ENCODE measurements around the gene UST.
A peak's percentile ranks its signal among the peaks of the same experiment; 100 is the strongest.

The UST gene

DNA sequence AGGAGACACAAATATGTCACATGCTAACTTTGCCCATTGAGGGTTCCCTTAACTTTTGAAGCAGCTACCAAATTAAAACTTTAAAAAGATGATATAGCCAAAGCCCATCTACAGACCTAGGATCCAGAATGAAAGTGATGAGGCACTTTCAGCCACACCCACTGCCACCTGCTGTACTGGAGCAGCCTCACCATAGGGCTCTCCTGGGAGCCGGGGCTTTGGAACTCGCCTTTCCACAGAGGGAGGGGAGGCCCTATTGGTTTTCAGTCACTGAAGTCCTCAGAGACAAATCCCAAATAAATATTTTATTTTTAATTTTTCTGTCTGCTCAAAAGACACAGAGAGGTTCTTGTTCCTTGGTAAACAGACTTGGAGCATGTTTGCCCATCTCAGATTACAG, 332.6 kb downstream of the UST start:
- TF ChIP-seq EZH2phosphoT487 (IDR thresholded peaks at IDR 0.05; ENCODE audit: borderline replicate concordance) = no peak
- TF ChIP-seq, protein P1, sequence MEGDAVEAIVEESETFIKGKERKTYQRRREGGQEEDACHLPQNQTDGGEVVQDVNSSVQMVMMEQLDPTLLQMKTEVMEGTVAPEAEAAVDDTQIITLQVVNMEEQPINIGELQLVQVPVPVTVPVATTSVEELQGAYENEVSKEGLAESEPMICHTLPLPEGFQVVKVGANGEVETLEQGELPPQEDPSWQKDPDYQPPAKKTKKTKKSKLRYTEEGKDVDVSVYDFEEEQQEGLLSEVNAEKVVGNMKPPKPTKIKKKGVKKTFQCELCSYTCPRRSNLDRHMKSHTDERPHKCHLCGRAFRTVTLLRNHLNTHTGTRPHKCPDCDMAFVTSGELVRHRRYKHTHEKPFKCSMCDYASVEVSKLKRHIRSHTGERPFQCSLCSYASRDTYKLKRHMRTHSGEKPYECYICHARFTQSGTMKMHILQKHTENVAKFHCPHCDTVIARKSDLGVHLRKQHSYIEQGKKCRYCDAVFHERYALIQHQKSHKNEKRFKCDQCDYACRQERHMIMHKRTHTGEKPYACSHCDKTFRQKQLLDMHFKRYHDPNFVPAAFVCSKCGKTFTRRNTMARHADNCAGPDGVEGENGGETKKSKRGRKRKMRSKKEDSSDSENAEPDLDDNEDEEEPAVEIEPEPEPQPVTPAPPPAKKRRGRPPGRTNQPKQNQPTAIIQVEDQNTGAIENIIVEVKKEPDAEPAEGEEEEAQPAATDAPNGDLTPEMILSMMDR (conservative IDR thresholded peaks at IDR 0.05; ENCODE audit: low read length) = no peak
- no peaks in the 10 kb centered on the region for H4K20me1 ChIP-seq (ENCODE audit: insufficient read depth, low read length, poor library complexity, severe bottlenecking)
- no peaks in the 10 kb centered on the region for H3K9me3 ChIP-seq (ENCODE audit: insufficient read depth, low read depth, low read length)
- no peak overlapping the region for H3K4me2 ChIP-seq (ENCODE audit: low read depth, low read length, poor library complexity, severe bottlenecking)
- no peaks in the 10 kb centered on the region for H3K9me2 ChIP-seq (replicated peaks; ENCODE audit: low read depth, low read length)
- no peak overlapping the region for H2AFZ ChIP-seq (ENCODE audit: low read length)
- H3K27me3 ChIP-seq (ENCODE audit: insufficient read depth, low read length, poor library complexity, severe bottlenecking) = no peaks in the 10 kb centered on the region
- H3K9ac ChIP-seq (ENCODE audit: low read depth, low read length, poor library complexity, severe bottlenecking) = peak overlapping the region; percentile 56
- H3K4me3 ChIP-seq (ENCODE audit: low read length, poor library complexity, severe bottlenecking) = no peak overlapping the region
- H3K36me3 ChIP-seq (ENCODE audit: insufficient read depth, low read length) = no peaks in the 10 kb centered on the region
- peaks cover 44% of the 10 kb centered on the region for H3K4me1 ChIP-seq (ENCODE audit: insufficient read depth, low read length, poor library complexity, severe bottlenecking)
- no peaks in the 10 kb centered on the region for H3K79me2 ChIP-seq (ENCODE audit: insufficient read depth, low read length)
- H3F3A ChIP-seq (ENCODE audit: low read depth) = no peaks in the 10 kb centered on the region

DNA sequence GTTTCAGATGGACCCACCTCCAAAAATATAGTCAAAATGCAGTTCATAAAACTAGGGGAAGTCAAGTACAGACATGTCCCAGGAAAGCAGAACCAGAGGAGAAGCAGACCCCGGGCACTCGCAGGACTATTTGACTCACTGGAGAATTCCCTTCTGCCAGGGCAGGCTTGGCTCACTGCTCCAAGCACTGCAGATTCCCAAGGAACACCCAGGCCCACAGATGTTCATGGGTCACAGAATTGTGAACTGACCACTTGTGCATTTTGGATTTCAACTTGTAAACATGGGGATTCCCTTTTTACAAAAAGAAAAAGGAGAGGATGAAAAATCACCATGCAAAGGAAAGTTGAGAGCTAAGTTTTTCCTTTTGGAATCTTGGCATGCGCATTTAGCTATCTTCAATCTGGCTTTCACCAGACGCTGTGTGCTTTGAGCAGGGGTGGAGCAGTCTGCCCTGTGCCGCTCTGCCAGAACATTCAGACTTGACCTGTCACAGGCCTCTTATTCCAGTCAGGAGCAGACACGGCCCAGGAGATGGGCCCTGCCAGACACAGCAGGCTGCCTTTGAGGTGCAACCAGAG, 333.2 kb downstream of the UST start:
- H3K27me3 ChIP-seq (ENCODE audit: insufficient read depth, low read length, poor library complexity, severe bottlenecking) = no peaks in the 10 kb centered on the region
- no peaks in the 10 kb centered on the region for H3F3A ChIP-seq (ENCODE audit: low read depth)
- no peak overlapping the region for H3K4me3 ChIP-seq (ENCODE audit: low read length, poor library complexity, severe bottlenecking)
- H4K20me1 ChIP-seq (ENCODE audit: insufficient read depth, low read length, poor library complexity, severe bottlenecking) = no peaks in the 10 kb centered on the region
- H3K4me2 ChIP-seq (ENCODE audit: low read depth, low read length, poor library complexity, severe bottlenecking) = no peak overlapping the region
- H3K9me2 ChIP-seq (replicated peaks; ENCODE audit: low read depth, low read length) = no peaks in the 10 kb centered on the region
- TF ChIP-seq, protein P1 (conservative IDR thresholded peaks at IDR 0.05; ENCODE audit: low read length) = no peak
- no peak for TF ChIP-seq EZH2phosphoT487 (IDR thresholded peaks at IDR 0.05; ENCODE audit: borderline replicate concordance)
- H2AFZ ChIP-seq (ENCODE audit: low read length) = no peak overlapping the region
- peaks cover 39% of the 10 kb centered on the region for H3K4me1 ChIP-seq (ENCODE audit: insufficient read depth, low read length, poor library complexity, severe bottlenecking)
- no peaks in the 10 kb centered on the region for H3K36me3 ChIP-seq (ENCODE audit: insufficient read depth, low read length)
- peak overlapping the region; percentile 56 for H3K9ac ChIP-seq (ENCODE audit: low read depth, low read length, poor library complexity, severe bottlenecking)
- H3K79me2 ChIP-seq (ENCODE audit: insufficient read depth, low read length) = no peaks in the 10 kb centered on the region
- H3K9me3 ChIP-seq (ENCODE audit: insufficient read depth, low read depth, low read length) = no peaks in the 10 kb centered on the region

DNA sequence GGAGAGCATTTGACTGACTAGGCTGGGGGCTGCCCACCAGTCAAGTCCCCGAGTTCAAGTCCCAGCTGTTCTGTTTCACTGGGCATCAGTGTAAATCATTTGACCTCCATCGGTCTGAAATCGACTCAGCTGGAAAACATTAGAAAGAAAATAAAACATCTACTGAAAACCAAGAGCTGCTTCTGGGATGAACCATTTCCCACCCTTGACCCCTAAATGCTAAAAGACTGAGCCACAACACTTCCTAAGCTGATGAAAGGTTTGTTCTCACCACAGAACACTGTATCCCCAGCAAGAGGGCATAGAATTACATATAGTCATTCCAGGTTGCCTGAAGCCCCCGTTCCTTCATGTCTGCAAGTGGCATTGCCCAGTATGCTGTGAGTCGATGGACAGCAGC, 333.7 kb downstream of the UST start:
- H3F3A ChIP-seq (ENCODE audit: low read depth) = no peaks in the 10 kb centered on the region
- H3K4me2 ChIP-seq (ENCODE audit: low read depth, low read length, poor library complexity, severe bottlenecking) = no peak overlapping the region
- TF ChIP-seq EZH2phosphoT487 (IDR thresholded peaks at IDR 0.05; ENCODE audit: borderline replicate concordance) = no peak
- TF ChIP-seq, protein P1 (conservative IDR thresholded peaks at IDR 0.05; ENCODE audit: low read length) = no peak
- H3K36me3 ChIP-seq (ENCODE audit: insufficient read depth, low read length) = no peaks in the 10 kb centered on the region
- H2AFZ ChIP-seq (ENCODE audit: low read length) = no peak overlapping the region
- no peaks in the 10 kb centered on the region for H3K9me2 ChIP-seq (replicated peaks; ENCODE audit: low read depth, low read length)
- no peak overlapping the region for H3K4me3 ChIP-seq (ENCODE audit: low read length, poor library complexity, severe bottlenecking)
- H3K79me2 ChIP-seq (ENCODE audit: insufficient read depth, low read length) = no peaks in the 10 kb centered on the region
- H3K4me1 ChIP-seq (ENCODE audit: insufficient read depth, low read length, poor library complexity, severe bottlenecking) = peaks cover 34% of the 10 kb centered on the region
- H3K9me3 ChIP-seq (ENCODE audit: insufficient read depth, low read depth, low read length) = no peaks in the 10 kb centered on the region
- H3K9ac ChIP-seq (ENCODE audit: low read depth, low read length, poor library complexity, severe bottlenecking) = no peak overlapping the region
- H3K27me3 ChIP-seq (ENCODE audit: insufficient read depth, low read length, poor library complexity, severe bottlenecking) = no peaks in the 10 kb centered on the region
- H4K20me1 ChIP-seq (ENCODE audit: insufficient read depth, low read length, poor library complexity, severe bottlenecking) = no peaks in the 10 kb centered on the region

All from Loucy (cell line).